Progenitor cell of endocrine pancreas (in vitro differentiated cells): ENCODE results near the gene GPR152. TPM values are rescaled to one million over a fixed set of nuclear protein-coding genes. Genes with fewer than 3 reads are reported as not detected.
A peak's percentile ranks its signal among the peaks of the same experiment; 100 is the strongest.

Source experiments
- DNase-seq: peaks from one replicate; pipeline ENCODE4 v3.0.0; 2021; ENCODE audit warnings: low spot score; ENCODE audit not compliant: unreplicated experiment
- H3K27ac Mint-ChIP-seq: 2 replicates; pipeline ENCODE4 v1.8.0; 2021; ENCODE audit warnings: mild to moderate bottlenecking, moderate library complexity, mixed read lengths
- H3K27me3 Mint-ChIP-seq: 2 replicates; pipeline ENCODE4 v1.8.0; 2021; ENCODE audit warnings: mixed read lengths
- H3K36me3 Mint-ChIP-seq: 2 replicates; pipeline ENCODE4 v1.8.0; 2022; ENCODE audit warnings: mixed read lengths; ENCODE audit not compliant: insufficient read depth
- H3K4me1 Mint-ChIP-seq: 2 replicates; pipeline ENCODE4 v1.8.0; 2021; ENCODE audit warnings: low read depth, mixed read lengths
- H3K4me3 Mint-ChIP-seq: 2 replicates; pipeline ENCODE4 v1.8.0; 2021; ENCODE audit warnings: low read depth, mild to moderate bottlenecking, moderate library complexity, mixed read lengths
- H3K9me3 Mint-ChIP-seq: 2 replicates; pipeline ENCODE4 v1.8.0; 2021; ENCODE audit warnings: low read depth, mixed read lengths
- total RNA-seq: library from RNA; stranded (reverse); gene quantifications from 2 replicates; pipeline ENCODE4 v1.2.1, GENCODE V29; 2021
- TF ChIP-seq, protein P1 (sequence below): fragments of 200-600 bp; sonication (generic); IDR thresholded peaks from one replicate; pipeline ENCODE4 v1.5.0; 2021; ENCODE audit warnings: antibody characterized with exemption, mild to moderate bottlenecking; ENCODE audit not compliant: unreplicated experiment

GPR152 gene
- total RNA-seq, 1 donor from 2014 or later: not detected

DNA sequence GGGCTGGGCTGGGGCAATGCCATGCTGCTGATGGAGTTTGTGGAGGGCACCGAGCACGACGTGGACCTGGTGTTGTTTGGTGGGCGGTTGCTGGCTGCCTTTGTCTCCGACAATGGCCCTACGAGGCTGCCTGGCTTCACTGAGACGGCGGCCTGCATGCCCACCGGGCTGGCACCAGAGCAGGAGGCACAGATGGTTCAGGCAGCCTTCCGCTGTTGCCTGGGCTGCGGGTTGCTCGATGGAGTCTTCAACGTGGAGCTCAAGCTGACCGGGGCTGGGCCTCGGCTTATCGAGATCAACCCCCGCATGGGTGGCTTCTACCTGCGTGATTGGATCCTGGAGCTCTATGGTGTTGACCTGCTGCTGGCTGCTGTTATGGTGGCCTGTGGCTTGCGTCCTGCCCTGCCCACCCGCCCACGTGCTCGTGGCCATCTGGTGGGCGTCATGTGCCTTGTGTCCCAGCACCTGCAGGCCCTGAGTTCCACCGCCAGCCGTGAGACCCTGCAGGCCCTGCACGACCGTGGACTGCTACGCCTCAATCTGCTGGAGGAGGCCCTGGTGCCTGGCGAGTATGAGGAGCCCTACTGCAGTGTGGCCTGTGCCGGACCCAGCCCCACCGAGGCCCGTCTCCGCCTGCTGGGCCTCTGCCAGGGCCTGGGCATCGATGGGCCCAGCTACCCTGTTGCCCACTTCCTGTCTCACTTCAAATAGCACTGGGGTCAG is 28.5 kb downstream of the GPR152 start:
- no peaks in the 10 kb centered on the region for H3K9me3 Mint-ChIP-seq
- H3K27me3 Mint-ChIP-seq: no peaks in the 10 kb centered on the region
- TF ChIP-seq, protein P1, sequence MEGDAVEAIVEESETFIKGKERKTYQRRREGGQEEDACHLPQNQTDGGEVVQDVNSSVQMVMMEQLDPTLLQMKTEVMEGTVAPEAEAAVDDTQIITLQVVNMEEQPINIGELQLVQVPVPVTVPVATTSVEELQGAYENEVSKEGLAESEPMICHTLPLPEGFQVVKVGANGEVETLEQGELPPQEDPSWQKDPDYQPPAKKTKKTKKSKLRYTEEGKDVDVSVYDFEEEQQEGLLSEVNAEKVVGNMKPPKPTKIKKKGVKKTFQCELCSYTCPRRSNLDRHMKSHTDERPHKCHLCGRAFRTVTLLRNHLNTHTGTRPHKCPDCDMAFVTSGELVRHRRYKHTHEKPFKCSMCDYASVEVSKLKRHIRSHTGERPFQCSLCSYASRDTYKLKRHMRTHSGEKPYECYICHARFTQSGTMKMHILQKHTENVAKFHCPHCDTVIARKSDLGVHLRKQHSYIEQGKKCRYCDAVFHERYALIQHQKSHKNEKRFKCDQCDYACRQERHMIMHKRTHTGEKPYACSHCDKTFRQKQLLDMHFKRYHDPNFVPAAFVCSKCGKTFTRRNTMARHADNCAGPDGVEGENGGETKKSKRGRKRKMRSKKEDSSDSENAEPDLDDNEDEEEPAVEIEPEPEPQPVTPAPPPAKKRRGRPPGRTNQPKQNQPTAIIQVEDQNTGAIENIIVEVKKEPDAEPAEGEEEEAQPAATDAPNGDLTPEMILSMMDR: no peak
- DNase-seq: no peak
- H3K4me1 Mint-ChIP-seq: peaks cover 5% of the 10 kb centered on the region
- H3K27ac Mint-ChIP-seq: no peak overlapping the region
- no peaks in the 10 kb centered on the region for H3K36me3 Mint-ChIP-seq
- no peak overlapping the region for H3K4me3 Mint-ChIP-seq

DNA sequence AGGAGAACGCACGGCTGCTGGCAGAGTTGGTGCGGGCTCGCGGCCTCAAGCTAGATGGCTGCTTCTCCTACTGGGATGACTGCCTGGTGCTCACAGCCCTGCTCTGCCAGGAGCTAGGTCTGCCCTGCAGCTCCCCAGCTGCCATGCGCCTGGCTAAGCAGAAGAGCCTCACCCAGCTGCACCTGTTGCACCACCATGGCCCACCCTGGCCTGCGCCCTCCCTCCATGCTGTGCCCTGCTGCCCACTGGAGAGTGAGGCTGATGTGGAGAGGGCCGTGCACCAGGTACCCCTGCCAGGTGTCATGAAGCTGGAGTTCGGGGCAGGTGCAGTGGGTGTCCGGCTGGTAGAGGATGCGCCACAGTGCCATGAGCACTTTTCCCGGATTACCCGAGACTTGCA is 29.1 kb downstream of the GPR152 start:
- Mint-ChIP-seq H3K4me3 (no peak overlapping the region), H3K4me1 (peaks cover 4% of the 10 kb centered on the region), H3K27me3 (no peaks in the 10 kb centered on the region), H3K9me3 (no peaks in the 10 kb centered on the region), H3K36me3 (no peaks in the 10 kb centered on the region), H3K27ac (no peak overlapping the region)
- DNase-seq: no peak
- TF ChIP-seq, protein P1: no peak

DNA sequence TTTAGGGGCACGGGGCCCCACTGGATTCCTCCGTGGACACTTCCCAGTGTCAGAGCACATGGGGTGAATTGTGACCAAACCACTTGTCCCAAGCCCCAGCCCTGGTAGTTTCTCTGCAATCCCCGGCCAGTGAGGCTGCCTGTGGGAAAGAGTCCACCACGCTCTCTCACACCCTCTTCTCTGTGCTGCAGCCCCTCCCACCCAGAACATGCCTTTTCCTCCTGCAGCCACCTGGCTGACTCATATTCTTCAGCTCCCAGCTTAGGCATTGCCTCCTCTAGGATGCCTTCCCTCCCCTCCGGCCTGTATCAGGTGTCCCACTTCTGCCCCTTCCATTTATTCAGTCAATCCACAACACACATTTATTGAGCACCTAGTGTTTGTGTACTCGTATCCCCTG is 29.6 kb downstream of the GPR152 start:
- DNase-seq: no peak
- H3K4me3 Mint-ChIP-seq: peak overlapping the region; percentile 3
- peaks cover 4% of the 10 kb centered on the region for H3K4me1 Mint-ChIP-seq
- H3K36me3 Mint-ChIP-seq: no peaks in the 10 kb centered on the region
- TF ChIP-seq, protein P1: no peak
- peak overlapping the region; percentile 82 for H3K27ac Mint-ChIP-seq
- no peaks in the 10 kb centered on the region for H3K9me3 Mint-ChIP-seq
- peaks cover 4% of the 10 kb centered on the region for H3K27me3 Mint-ChIP-seq

DNA sequence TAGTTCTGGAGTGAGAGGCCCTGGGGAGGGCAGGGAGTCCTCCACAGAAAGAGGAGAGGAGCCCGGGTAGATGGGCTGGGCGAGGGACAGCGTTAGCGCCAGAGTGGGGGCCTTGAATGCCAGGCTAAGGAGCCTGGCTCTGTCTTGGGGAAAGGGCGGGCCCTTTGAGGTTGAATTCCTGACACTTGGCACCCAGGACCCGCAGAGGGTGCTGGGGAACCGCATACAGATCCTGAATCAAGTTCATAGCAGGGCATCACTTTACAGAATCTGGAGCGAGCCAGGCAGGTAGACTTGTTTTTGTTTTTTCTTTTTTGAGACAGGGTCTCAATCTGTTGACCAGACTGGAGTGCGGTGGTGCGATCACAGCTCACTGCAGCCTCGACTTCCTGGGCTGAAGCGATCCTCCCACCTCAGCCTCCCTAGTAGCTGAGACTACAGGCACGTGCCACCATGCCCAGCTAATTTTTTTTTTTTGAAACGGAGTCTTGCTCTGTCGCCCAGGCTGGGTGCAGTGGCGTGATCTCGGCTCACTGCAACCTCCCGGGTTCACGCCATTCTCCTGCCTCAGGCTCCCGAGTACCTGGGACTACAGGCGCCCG is 31.0 kb downstream of the GPR152 start:
- Mint-ChIP-seq H3K9me3 (no peaks in the 10 kb centered on the region), H3K36me3 (no peaks in the 10 kb centered on the region), H3K27ac (peak overlapping the region; percentile 89), H3K4me3 (peak overlapping the region; percentile 54), H3K27me3 (peaks cover 8% of the 10 kb centered on the region), H3K4me1 (peaks cover 1% of the 10 kb centered on the region)
- no peak for DNase-seq
- TF ChIP-seq, protein P1: no peak

DNA sequence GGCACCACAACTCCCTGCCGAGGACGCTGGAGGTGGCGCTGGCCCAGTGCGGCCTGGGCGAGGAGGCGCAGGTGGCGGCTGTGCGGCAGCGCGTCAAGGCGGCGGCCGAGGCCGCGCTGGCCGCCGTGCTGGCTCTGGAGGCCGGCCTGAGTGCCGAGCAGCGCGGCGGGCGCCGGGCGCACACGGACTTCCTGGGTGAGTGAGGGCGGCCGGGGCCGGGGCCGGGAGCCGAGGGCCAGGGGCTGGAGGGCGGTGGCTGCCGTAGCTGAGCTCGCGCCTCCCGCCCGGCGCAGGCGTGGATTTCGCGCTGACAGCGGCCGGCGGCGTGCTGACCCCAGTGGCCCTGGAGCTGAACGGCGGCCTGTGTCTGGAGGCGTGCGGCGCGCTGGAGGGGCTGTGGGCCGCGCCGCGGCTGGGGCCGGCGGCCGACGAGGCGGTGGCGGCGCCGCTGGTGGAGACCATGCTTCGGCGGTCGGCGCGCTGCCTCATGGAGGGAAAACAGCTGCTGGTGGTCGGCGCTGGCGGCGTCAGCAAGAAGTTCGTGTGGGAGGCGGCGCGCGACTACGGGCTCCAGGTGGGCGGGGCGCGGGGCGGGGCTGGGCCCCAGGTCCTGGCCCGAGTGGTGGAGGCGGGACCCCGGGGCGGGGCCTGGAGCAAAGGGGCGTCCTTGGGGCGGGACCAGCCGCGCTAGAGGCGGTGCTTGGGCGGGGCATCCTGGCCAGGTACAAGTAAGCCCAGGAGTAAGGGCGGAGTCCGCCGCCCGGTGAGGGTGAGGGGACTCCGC is 31.7 kb downstream of the GPR152 start:
- Mint-ChIP-seq H3K36me3 (no peaks in the 10 kb centered on the region), H3K9me3 (no peaks in the 10 kb centered on the region), H3K27ac (peak overlapping the region; percentile 89), H3K27me3 (peaks cover 15% of the 10 kb centered on the region), H3K4me1 (peaks cover 3% of the 10 kb centered on the region), H3K4me3 (peak overlapping the region; percentile 57)
- TF ChIP-seq, protein P1: no peak
- DNase-seq: peak; percentile 98
